Measurements from ENCODE around the gene MSMB.
A peak's percentile ranks its signal among the peaks of the same experiment; 100 is the strongest.
"Not testable (repeated sequence)": the region's sequence is repeated elsewhere in the genome, so short reads cannot be mapped to it uniquely, and the experiment has no call there.

The MSMB gene

GRCh38 chr10:46068905-46069304 lies 22.8 kb upstream of the MSMB start:
- Histone ChIP-seq H3K27me3 (ENCODE audit: control insufficient read depth, insufficient read depth, low read length) (no peaks in the 10 kb centered on the region), H3K9ac (ENCODE audit: low read depth, low read length) (no peak overlapping the region), H3K4me1 (ENCODE audit: control insufficient read depth, insufficient read depth, low read length) (no peaks in the 10 kb centered on the region), H3K4me3 (ENCODE audit: low read depth, low read length) (no peak overlapping the region), H3K36me3 (ENCODE audit: control insufficient read depth, insufficient read depth, low read length) (no peaks in the 10 kb centered on the region), H3K9me3 (ENCODE audit: control insufficient read depth, insufficient read depth, low read length) (no peaks in the 10 kb centered on the region; the same call in 1 of the 2 replicates), H3K27ac (ENCODE audit: low read depth, low read length) (peak overlapping the region; percentile 88)

- Histone ChIP-seq H3K27ac (ENCODE audit: low read depth, low read length) (peak overlapping the region; percentile 88), H3K4me1 (ENCODE audit: control insufficient read depth, insufficient read depth, low read length) (no peaks in the 10 kb centered on the region)
Observed at GRCh38 chr10:46068117-46068516, 22.0 kb upstream of the MSMB start.

GRCh38 chr10:46064269-46064817 lies 18.3 kb upstream of the MSMB start:
- H3K4me1 ChIP-seq (ENCODE audit: control insufficient read depth, insufficient read depth, low read length): no peaks in the 10 kb centered on the region
- H3K9ac ChIP-seq (ENCODE audit: low read depth, low read length): no peak overlapping the region
- no peaks in the 10 kb centered on the region for H3K36me3 ChIP-seq (ENCODE audit: control insufficient read depth, insufficient read depth, low read length)
- no peak overlapping the region for H3K4me3 ChIP-seq (ENCODE audit: low read depth, low read length)
- H3K27me3 ChIP-seq (ENCODE audit: control insufficient read depth, insufficient read depth, low read length): no peaks in the 10 kb centered on the region
- no peak overlapping the region for H3K27ac ChIP-seq (ENCODE audit: low read depth, low read length)
- no peaks in the 10 kb centered on the region; the same call in 1 of the 2 replicates for H3K9me3 ChIP-seq (ENCODE audit: control insufficient read depth, insufficient read depth, low read length)

More at GRCh38 chr10:46068117-46068516, 22.0 kb upstream of the MSMB start:
- no peaks in the 10 kb centered on the region for H3K36me3 ChIP-seq (ENCODE audit: control insufficient read depth, insufficient read depth, low read length)
- H3K27me3 ChIP-seq (ENCODE audit: control insufficient read depth, insufficient read depth, low read length): no peaks in the 10 kb centered on the region
- H3K9me3 ChIP-seq (ENCODE audit: control insufficient read depth, insufficient read depth, low read length): no peaks in the 10 kb centered on the region; the same call in 1 of the 2 replicates
- H3K9ac ChIP-seq (ENCODE audit: low read depth, low read length): no peak overlapping the region
- H3K4me3 ChIP-seq (ENCODE audit: low read depth, low read length): no peak overlapping the region

GRCh38 chr10:46062723-46063428 lies 16.8 kb upstream of the MSMB start:
- H3K4me1 ChIP-seq (ENCODE audit: control insufficient read depth, insufficient read depth, low read length): no peaks in the 10 kb centered on the region
- no peak overlapping the region for H3K27ac ChIP-seq (ENCODE audit: low read depth, low read length)

GRCh38 chr10:46060706-46061105 lies 14.6 kb upstream of the MSMB start:
- Histone ChIP-seq H3K27ac (ENCODE audit: low read depth, low read length) (no peak overlapping the region), H3K36me3 (ENCODE audit: control insufficient read depth, insufficient read depth, low read length) (no peaks in the 10 kb centered on the region), H3K4me1 (ENCODE audit: control insufficient read depth, insufficient read depth, low read length) (no peaks in the 10 kb centered on the region), H3K27me3 (ENCODE audit: control insufficient read depth, insufficient read depth, low read length) (no peaks in the 10 kb centered on the region), H3K4me3 (ENCODE audit: low read depth, low read length) (no peak overlapping the region), H3K9ac (ENCODE audit: low read depth, low read length) (no peak overlapping the region), H3K9me3 (ENCODE audit: control insufficient read depth, insufficient read depth, low read length) (no peaks in the 10 kb centered on the region)

More at GRCh38 chr10:46062723-46063428, 16.8 kb upstream of the MSMB start:
- no peaks in the 10 kb centered on the region for H3K36me3 ChIP-seq (ENCODE audit: control insufficient read depth, insufficient read depth, low read length)
- no peaks in the 10 kb centered on the region for H3K9me3 ChIP-seq (ENCODE audit: control insufficient read depth, insufficient read depth, low read length)
- H3K27me3 ChIP-seq (ENCODE audit: control insufficient read depth, insufficient read depth, low read length): no peaks in the 10 kb centered on the region
- no peak overlapping the region for H3K4me3 ChIP-seq (ENCODE audit: low read depth, low read length)
- H3K9ac ChIP-seq (ENCODE audit: low read depth, low read length): no peak overlapping the region

GRCh38 chr10:46057927-46058326 lies 11.9 kb upstream of the MSMB start:
- H3K27me3 ChIP-seq (ENCODE audit: control insufficient read depth, insufficient read depth, low read length); H3K4me3 ChIP-seq (ENCODE audit: low read depth, low read length); H3K36me3 ChIP-seq (ENCODE audit: control insufficient read depth, insufficient read depth, low read length); H3K9me3 ChIP-seq (ENCODE audit: control insufficient read depth, insufficient read depth, low read length); H3K9ac ChIP-seq (ENCODE audit: low read depth, low read length); H3K27ac ChIP-seq (ENCODE audit: low read depth, low read length): not testable (repeated sequence)
- H3K4me1 ChIP-seq (ENCODE audit: control insufficient read depth, insufficient read depth, low read length): peaks cover 21% of the 10 kb centered on the region

- Histone ChIP-seq H3K4me1 (ENCODE audit: control insufficient read depth, insufficient read depth, low read length) (peaks cover 26% of the 10 kb centered on the region), H3K4me3 (ENCODE audit: low read depth, low read length) (no peak overlapping the region), H3K27ac (ENCODE audit: low read depth, low read length) (no peak overlapping the region), H3K36me3 (ENCODE audit: control insufficient read depth, insufficient read depth, low read length) (no peaks in the 10 kb centered on the region), H3K27me3 (ENCODE audit: control insufficient read depth, insufficient read depth, low read length) (no peaks in the 10 kb centered on the region), H3K9ac (ENCODE audit: low read depth, low read length) (no peak overlapping the region), H3K9me3 (ENCODE audit: control insufficient read depth, insufficient read depth, low read length) (no peaks in the 10 kb centered on the region)
Observed at GRCh38 chr10:46057038-46057437, 11.0 kb upstream of the MSMB start.

- Histone ChIP-seq H3K9ac (ENCODE audit: low read depth, low read length) (no peak overlapping the region), H3K27me3 (ENCODE audit: control insufficient read depth, insufficient read depth, low read length) (no peaks in the 10 kb centered on the region), H3K4me3 (ENCODE audit: low read depth, low read length) (no peak overlapping the region), H3K36me3 (ENCODE audit: control insufficient read depth, insufficient read depth, low read length) (no peaks in the 10 kb centered on the region), H3K9me3 (ENCODE audit: control insufficient read depth, insufficient read depth, low read length) (no peaks in the 10 kb centered on the region), H3K4me1 (ENCODE audit: control insufficient read depth, insufficient read depth, low read length) (peaks cover 30% of the 10 kb centered on the region), H3K27ac (ENCODE audit: low read depth, low read length) (no peak overlapping the region)
Observed at GRCh38 chr10:46055771-46056170, 9.7 kb upstream of the MSMB start.

- Histone ChIP-seq H3K4me3 (ENCODE audit: low read depth, low read length) (0 out of 2 replicates have a peak overlapping the region, but pooled peaks have one; percentile 28), H3K27ac (ENCODE audit: low read depth, low read length) (peak overlapping the region; percentile 79), H3K27me3 (ENCODE audit: control insufficient read depth, insufficient read depth, low read length) (no peaks in the 10 kb centered on the region), H3K4me1 (ENCODE audit: control insufficient read depth, insufficient read depth, low read length) (peaks cover 30% of the 10 kb centered on the region), H3K36me3 (ENCODE audit: control insufficient read depth, insufficient read depth, low read length) (no peaks in the 10 kb centered on the region), H3K9me3 (ENCODE audit: control insufficient read depth, insufficient read depth, low read length) (no peaks in the 10 kb centered on the region), H3K9ac (ENCODE audit: low read depth, low read length) (no peak overlapping the region)
Observed at GRCh38 chr10:46053534-46054434, 7.7 kb upstream of the MSMB start.

GRCh38 chr10:46052791-46053375 lies 6.8 kb upstream of the MSMB start:
- H3K27ac ChIP-seq (ENCODE audit: low read depth, low read length): peak overlapping the region; percentile 77
- no peaks in the 10 kb centered on the region for H3K9me3 ChIP-seq (ENCODE audit: control insufficient read depth, insufficient read depth, low read length)
- H3K9ac ChIP-seq (ENCODE audit: low read depth, low read length): no peak overlapping the region
- H3K4me1 ChIP-seq (ENCODE audit: control insufficient read depth, insufficient read depth, low read length): peaks cover 30% of the 10 kb centered on the region
- no peak overlapping the region for H3K4me3 ChIP-seq (ENCODE audit: low read depth, low read length)
- no peaks in the 10 kb centered on the region for H3K36me3 ChIP-seq (ENCODE audit: control insufficient read depth, insufficient read depth, low read length)
- no peaks in the 10 kb centered on the region for H3K27me3 ChIP-seq (ENCODE audit: control insufficient read depth, insufficient read depth, low read length)

Measured in HUES48 (cell line).